ENCODE data around the gene PARD3B. TPM values are rescaled to one million over a fixed set of nuclear protein-coding genes. Genes with fewer than 3 reads are reported as not detected.

Gene PARD3B
- total RNA-seq, 4 donors from 2014 or later, result 21.8 to 85.6 (median 36.1) TPM

DNA sequence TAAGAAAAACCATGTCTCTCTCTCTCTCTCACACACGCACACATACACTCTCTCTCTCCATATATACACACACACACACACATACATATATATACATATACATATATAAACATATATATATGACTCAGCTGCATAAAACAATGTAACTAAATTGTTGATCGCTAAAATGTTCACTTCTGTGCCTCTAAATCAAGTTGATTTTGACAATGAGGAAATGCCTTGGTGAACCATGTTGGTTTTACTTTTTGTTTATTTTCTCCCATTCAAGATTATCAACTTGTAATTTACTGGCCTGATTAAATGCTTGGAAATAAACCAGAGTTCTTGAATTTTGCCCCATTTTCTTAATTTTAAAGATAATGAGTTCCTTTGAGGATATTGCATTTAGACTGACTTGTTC lies 500.4 kb downstream of the PARD3B start:
- no peak for DNase-seq
- Histone ChIP-seq H3K27ac (no peak overlapping the region), H3K4me1 (peaks cover 0 to 3% of the 10 kb centered on the region in 2 donors), H3K4me3 (no peak overlapping the region), H3K27me3 (no peaks in the 10 kb centered on the region), H3K9me3 (no peaks in the 10 kb centered on the region), H3K36me3 (no peaks in the 10 kb centered on the region)
- intact Hi-C loops (cut with DNase I; ENCODE audit: low total_unique reads), result no loop called here
- no peak for TF ChIP-seq POLR2A (IDR thresholded peaks at IDR 0.05)
- TF ChIP-seq, protein P1, sequence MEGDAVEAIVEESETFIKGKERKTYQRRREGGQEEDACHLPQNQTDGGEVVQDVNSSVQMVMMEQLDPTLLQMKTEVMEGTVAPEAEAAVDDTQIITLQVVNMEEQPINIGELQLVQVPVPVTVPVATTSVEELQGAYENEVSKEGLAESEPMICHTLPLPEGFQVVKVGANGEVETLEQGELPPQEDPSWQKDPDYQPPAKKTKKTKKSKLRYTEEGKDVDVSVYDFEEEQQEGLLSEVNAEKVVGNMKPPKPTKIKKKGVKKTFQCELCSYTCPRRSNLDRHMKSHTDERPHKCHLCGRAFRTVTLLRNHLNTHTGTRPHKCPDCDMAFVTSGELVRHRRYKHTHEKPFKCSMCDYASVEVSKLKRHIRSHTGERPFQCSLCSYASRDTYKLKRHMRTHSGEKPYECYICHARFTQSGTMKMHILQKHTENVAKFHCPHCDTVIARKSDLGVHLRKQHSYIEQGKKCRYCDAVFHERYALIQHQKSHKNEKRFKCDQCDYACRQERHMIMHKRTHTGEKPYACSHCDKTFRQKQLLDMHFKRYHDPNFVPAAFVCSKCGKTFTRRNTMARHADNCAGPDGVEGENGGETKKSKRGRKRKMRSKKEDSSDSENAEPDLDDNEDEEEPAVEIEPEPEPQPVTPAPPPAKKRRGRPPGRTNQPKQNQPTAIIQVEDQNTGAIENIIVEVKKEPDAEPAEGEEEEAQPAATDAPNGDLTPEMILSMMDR (IDR thresholded peaks at IDR 0.05), result no peak

DNA sequence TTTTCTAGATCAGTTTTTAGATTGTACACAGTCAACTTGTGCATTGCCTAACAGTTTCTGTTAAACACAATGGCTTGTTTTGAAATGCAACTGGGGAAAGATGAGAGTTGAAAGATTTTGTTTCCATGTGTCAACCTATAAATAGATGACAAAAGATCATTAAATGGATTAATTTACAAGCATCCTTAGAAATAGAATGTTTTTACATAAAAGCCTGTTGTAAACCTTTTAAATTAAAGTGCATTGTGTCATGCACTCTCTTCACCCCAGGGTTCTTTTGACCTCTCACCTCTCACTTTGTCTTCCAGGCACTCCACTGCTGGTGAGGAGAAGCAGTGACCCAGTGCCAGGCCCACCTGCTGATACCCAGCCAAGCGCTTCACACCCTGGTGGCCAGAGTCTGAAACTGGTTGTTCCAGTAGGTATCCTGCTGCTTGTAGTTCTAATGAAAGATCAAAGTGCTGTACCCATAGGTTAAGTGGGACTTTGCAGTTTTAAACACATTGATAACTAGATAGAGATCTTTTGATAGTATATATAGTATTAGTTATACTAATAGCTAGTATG lies 502.1 kb downstream of the PARD3B start:
- H3K27me3 ChIP-seq, result no peaks in the 10 kb centered on the region
- peaks cover 0 to 3% of the 10 kb centered on the region in 2 donors for H3K4me1 ChIP-seq
- H3K9me3 ChIP-seq, result no peaks in the 10 kb centered on the region
- TF ChIP-seq, protein P1 (IDR thresholded peaks at IDR 0.05), result no peak
- TF ChIP-seq POLR2A (IDR thresholded peaks at IDR 0.05), result no peak
- intact Hi-C loops (cut with DNase I; ENCODE audit: low total_unique reads), result no loop called here
- H3K27ac ChIP-seq, result no peak overlapping the region
- DNase-seq, result no peak
- no peaks in the 10 kb centered on the region for H3K36me3 ChIP-seq
- H3K4me3 ChIP-seq, result no peak overlapping the region

DNA sequence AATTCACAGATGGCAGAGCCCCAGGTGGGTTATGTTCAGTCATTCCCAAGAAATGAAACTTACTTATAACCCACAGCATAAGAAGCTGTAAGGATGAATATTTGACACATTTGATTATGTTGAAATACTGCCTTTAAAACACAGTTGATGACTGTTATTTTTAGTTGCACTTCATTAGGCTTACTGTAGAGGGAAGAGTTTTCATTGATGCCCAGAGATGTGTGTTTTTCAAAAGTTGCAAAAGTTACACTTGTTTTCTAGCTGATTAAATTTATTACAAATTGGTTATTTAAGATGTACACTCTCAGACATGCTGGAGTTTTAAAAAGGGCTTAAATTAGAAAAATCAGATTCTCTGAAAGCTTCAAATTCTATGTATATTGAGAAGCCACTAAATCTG lies 506.1 kb downstream of the PARD3B start:
- TF ChIP-seq, protein P1 (IDR thresholded peaks at IDR 0.05), result no peak
- no peak for TF ChIP-seq POLR2A (IDR thresholded peaks at IDR 0.05)
- Histone ChIP-seq H3K36me3 (no peaks in the 10 kb centered on the region), H3K4me3 (no peak overlapping the region), H3K27ac (no peak overlapping the region), H3K4me1 (peaks cover 3 to 4% of the 10 kb centered on the region in 2 donors), H3K27me3 (no peaks in the 10 kb centered on the region), H3K9me3 (no peaks in the 10 kb centered on the region)
- no peak for DNase-seq
- intact Hi-C loops (cut with DNase I; ENCODE audit: low total_unique reads), result no loop called here

DNA sequence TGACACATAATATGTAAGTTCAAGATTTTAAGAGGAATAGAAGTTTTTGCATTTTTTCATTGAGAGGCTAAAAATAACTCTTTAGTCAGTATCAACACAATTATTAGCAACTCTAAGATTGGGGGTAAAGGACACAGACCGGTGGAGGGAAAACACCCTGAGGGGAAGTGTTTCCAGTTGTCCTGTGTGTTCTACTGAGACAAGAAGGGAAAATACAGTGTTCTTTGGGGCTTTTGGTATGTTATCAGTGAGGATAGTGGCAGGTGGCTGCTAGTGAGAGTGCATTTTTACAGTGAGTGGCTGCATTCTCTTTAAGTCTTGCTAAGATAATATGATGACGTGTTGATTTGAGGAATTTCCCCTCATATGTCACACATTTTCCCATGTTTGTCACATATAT lies 507.5 kb downstream of the PARD3B start:
- no peak overlapping the region for H3K4me3 ChIP-seq
- intact Hi-C loops (cut with DNase I; ENCODE audit: low total_unique reads), result no loop called here
- no peaks in the 10 kb centered on the region for H3K27me3 ChIP-seq
- no peaks in the 10 kb centered on the region for H3K36me3 ChIP-seq
- H3K9me3 ChIP-seq, result no peaks in the 10 kb centered on the region
- H3K4me1 ChIP-seq, result peaks cover 0 to 4% of the 10 kb centered on the region in 2 donors
- DNase-seq, result no peak
- H3K27ac ChIP-seq, result no peak overlapping the region
- TF ChIP-seq POLR2A (IDR thresholded peaks at IDR 0.05), result no peak
- TF ChIP-seq, protein P1 (IDR thresholded peaks at IDR 0.05), result no peak

DNA sequence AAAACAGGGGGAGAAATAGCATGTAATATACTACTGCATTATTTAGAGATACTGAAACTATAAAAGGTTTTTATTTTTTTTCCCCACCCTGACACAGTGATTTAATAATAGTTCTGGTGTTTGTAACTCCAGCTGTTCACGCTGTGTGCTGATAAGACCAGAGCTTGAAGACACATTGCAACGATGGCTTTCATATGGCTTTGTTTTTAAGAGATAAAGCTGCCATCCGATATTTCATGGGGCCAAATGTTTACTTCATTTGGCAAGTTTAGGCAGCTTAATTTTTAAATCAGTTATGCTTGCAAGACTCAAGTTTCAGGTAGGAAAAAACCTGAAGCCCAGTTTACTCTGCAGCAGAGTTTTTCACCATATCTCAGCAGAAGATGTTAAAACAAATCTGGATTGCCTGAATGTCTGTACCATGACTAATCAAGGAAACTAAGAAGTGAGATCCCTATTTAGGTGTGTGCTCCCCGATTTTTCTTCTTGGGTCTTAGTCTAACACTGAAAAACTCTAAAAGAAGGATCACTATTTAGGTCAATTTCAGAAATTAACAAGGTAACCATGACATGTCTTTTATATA lies 508.6 kb downstream of the PARD3B start:
- Histone ChIP-seq H3K4me3 (no peak overlapping the region), H3K27ac (no peak overlapping the region), H3K4me1 (peaks cover 0 to 4% of the 10 kb centered on the region in 2 donors), H3K9me3 (no peaks in the 10 kb centered on the region), H3K36me3 (no peaks in the 10 kb centered on the region), H3K27me3 (no peaks in the 10 kb centered on the region)
- TF ChIP-seq, protein P1 (IDR thresholded peaks at IDR 0.05), result no peak
- TF ChIP-seq POLR2A (IDR thresholded peaks at IDR 0.05), result no peak
- intact Hi-C loops (cut with DNase I; ENCODE audit: low total_unique reads), result no loop called here
- DNase-seq, result peak in 1 of 2 donors; percentile 19
